ENCODE measurements around the gene BORCS5.

DNA sequence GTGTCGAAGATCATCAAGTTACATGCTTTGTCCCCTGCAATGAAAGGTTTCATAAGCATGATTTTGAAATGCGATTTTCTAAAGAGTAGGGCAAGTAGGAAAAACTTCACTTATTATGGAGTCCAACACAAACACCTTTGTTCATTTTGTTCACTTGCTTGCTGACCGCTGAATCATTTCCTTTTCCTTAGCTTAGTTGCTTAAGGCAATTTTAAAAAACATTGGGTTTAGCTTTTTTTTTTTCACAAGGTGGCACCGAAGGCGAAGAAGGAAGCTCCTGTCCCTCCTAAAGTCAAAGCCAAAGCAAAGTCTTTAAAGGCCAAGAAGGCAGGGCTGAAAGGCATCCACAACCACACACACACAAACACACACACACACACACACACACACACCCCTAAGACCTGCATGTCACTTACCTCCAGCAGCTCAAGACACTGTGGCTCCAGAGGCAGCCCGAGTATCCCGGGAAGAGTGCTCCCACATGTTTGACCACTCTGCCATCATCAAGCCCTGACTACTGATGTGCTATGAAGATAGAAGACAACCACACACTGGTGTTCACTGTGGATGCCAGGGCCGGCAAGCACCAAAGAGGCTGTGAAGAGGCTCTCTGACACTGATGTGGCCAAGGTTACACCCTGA lies 18.2 kb upstream of the BORCS5 start:
- TF ChIP-seq POLR2A (IDR thresholded peaks at IDR 0.05; ENCODE audit: low read length) (no peak), GATA1 (IDR thresholded peaks at IDR 0.05; ENCODE audit: low read depth, low read length) (no peak)
